K562 (cell line): ENCODE measurements around the gene IGFALS. TPM values are rescaled to one million over a fixed set of nuclear protein-coding genes. Genes with fewer than 3 reads are reported as not detected.

ENCODE experiments used
- ATAC-seq: fragments of 200-7000 bp; cut with Tn5 transposase; 3 replicates; pipeline ENCODE4 v1.9.1; 2020; ENCODE audit warnings: moderate library complexity
- BruUV-seq: library from RNA; stranded (reverse); fragments of 400-500 nt; replicated peaks from 2 replicates; lab custom pipeline; 2021; lab: Mats Ljungman, UMichigan
- CTCF ChIA-PET: fragments of 300-600 bp; formaldehyde crosslinking; extraction: SDS; loops from one replicate; lab custom pipeline; 2021; ENCODE audit warnings: low intra/inter-chr PET ratio; lab: Yijun Ruan, JAX
- POLR2A ChIA-PET: fragments of 300-600, 350-650 bp; sonication (Branson Sonifier 250); formaldehyde crosslinking; extraction: SDS; loops from one replicate; lab custom pipeline; 2021; ENCODE audit warnings: antibody characterized with exemption, inconsistent platforms; lab: Yijun Ruan, JAX
- DNase-seq, 4 experiments: peaks; one replicate each; pipeline versions ENCODE4 v3.0.0 to v3.0.0-alpha.2; 2011 to 2018; ENCODE audit warnings: low spot score in 3 of 4, mixed read lengths in 3 of 4; ENCODE audit errors: extremely low read depth in 1 of 4
- FAIRE-seq: peaks from 2 replicates; lab custom pipeline; 2011; peaks lifted over from hg19 to GRCh38; lab: Jason Lieb, UNC
- H2AFZ ChIP-seq: 2 replicates; pipeline ENCODE4 v1.6.0; 2011; ENCODE audit warnings: low read depth, low read length, control low read depth, inconsistent platforms
- H3K27ac ChIP-seq: fragments of 200-600 bp; 3 replicates; pipeline ENCODE4 v1.8.0; 2011; ENCODE audit warnings: low read depth, mild to moderate bottlenecking, control low read depth, inconsistent platforms, low read length, moderate library complexity, mixed read lengths; ENCODE audit errors: extremely low read depth
- H3K27me3 ChIP-seq, 2 experiments: fragments of 300-600 bp in 1 of 2; 2 replicates in 1 of 2; 3 replicates in 1 of 2; pipeline versions ENCODE4 v1.6.0 to v1.8.0; 2011; ENCODE audit warnings: inconsistent platforms in 2 of 2, low read length in 2 of 2, mild to moderate bottlenecking in 1 of 2, mixed read lengths in 1 of 2, moderate library complexity in 1 of 2; ENCODE audit not compliant: control insufficient read depth in 2 of 2, insufficient read depth in 2 of 2
- H3K36me3 ChIP-seq: fragments of 300-600 bp; 3 replicates; pipeline ENCODE4 v1.8.0; 2011; ENCODE audit warnings: mild to moderate bottlenecking, low read length, inconsistent platforms; ENCODE audit not compliant: control insufficient read depth, insufficient read depth
- H3K4me1 ChIP-seq, 2 experiments: fragments of 200-600 bp in 1 of 2; replicated peaks in 1 of 2; 2 replicates in 1 of 2; 3 replicates in 1 of 2; pipeline versions ENCODE4 v1.5.1 to v1.8.0; 2011; ENCODE audit warnings: inconsistent platforms in 2 of 2, low read length in 2 of 2, mild to moderate bottlenecking in 1 of 2, mixed read lengths in 1 of 2, moderate library complexity in 1 of 2; ENCODE audit not compliant: control insufficient read depth in 2 of 2, insufficient read depth in 2 of 2
- H3K4me2 ChIP-seq: 2 replicates; pipeline ENCODE4 v1.6.1; 2011; ENCODE audit warnings: low read length, control low read depth, inconsistent platforms, mixed read lengths; ENCODE audit not compliant: insufficient read depth
- H3K4me3 ChIP-seq: fragments of 200-600 bp; sonication (generic), shearing (Covaris generic); 2 replicates; pipeline ENCODE4 v1.5.1; 2016; ENCODE audit warnings: control low read depth, inconsistent platforms
- H3K79me2 ChIP-seq: fragments of 200-600 bp; 3 replicates; pipeline ENCODE4 v1.8.0; 2011; ENCODE audit warnings: low read length, inconsistent platforms; ENCODE audit not compliant: control insufficient read depth, insufficient read depth
- H3K9ac ChIP-seq, 2 experiments: 2 replicates each; pipeline versions ENCODE4 v1.6.0 to v1.6.1; 2011; ENCODE audit warnings: low read depth in 2 of 2, low read length in 2 of 2, control low read depth in 1 of 2, inconsistent platforms in 1 of 2, mild to moderate bottlenecking in 1 of 2, mixed read lengths in 1 of 2; ENCODE audit not compliant: insufficient read depth in 1 of 2
- H3K9me1 ChIP-seq: one replicate; pipeline ENCODE4 v1.6.0; 2011; ENCODE audit warnings: inconsistent platforms, mild to moderate bottlenecking, low read length, moderate library complexity; ENCODE audit not compliant: control insufficient read depth, insufficient read depth
- H3K9me3 ChIP-seq: replicated peaks from 2 replicates; pipeline ENCODE4 v1.5.1; 2011; ENCODE audit warnings: low read depth, low read length, inconsistent platforms; ENCODE audit not compliant: control insufficient read depth, insufficient read depth
- H4K20me1 ChIP-seq: replicated peaks from 2 replicates; pipeline ENCODE4 v1.6.1; 2011; ENCODE audit warnings: low read length, inconsistent platforms, mixed read lengths; ENCODE audit not compliant: control insufficient read depth, insufficient read depth
- CCAR2 ChIP-seq: fragments of 200-400 bp; formaldehyde crosslinking; IDR thresholded peaks from 2 replicates; pipeline ENCODE4 v1.6.1; 2017; ENCODE audit warnings: mild to moderate bottlenecking, low read depth, low read length
- EP400 ChIP-seq: fragments of 450-650 bp; IDR thresholded peaks from 2 replicates; pipeline ENCODE4 v1.6.1; 2017; ENCODE audit warnings: antibody characterized with exemption, mild to moderate bottlenecking, moderate library complexity
- KHSRP ChIP-seq: fragments of 450-650 bp; IDR thresholded peaks from 2 replicates; pipeline ENCODE4 v1.6.1; 2017
- NCOA6 ChIP-seq: fragments of 450-650 bp; IDR thresholded peaks from 2 replicates; pipeline ENCODE4 v1.6.1; 2017; ENCODE audit warnings: mild to moderate bottlenecking
- RAD21 ChIP-seq, 2 experiments: fragments of 250-450 bp in 1 of 2; fragments of 450-650 bp in 1 of 2; sonication (Bioruptor Pico) in 1 of 2; formaldehyde crosslinking in 1 of 2; IDR thresholded peaks in 1 of 2; conservative IDR thresholded peaks in 1 of 2; 2 replicates each; pipeline versions ENCODE4 v1.4.0 to v1.8.0; 2020 to 2022; ENCODE audit warnings: mild to moderate bottlenecking in 2 of 2, moderate library complexity in 1 of 2
- SIRT6 ChIP-seq: IDR thresholded peaks from one replicate; pipeline ENCODE4 v1.6.1; 2012; ENCODE audit warnings: low read depth, mild to moderate bottlenecking, control low read depth, inconsistent platforms, low read length, moderate library complexity
- ZNF444 ChIP-seq: fragments of 250-450 bp; sonication (Bioruptor Pico); IDR thresholded peaks from 2 replicates; pipeline ENCODE4 v1.4.0; 2020; ENCODE audit warnings: mild to moderate bottlenecking, moderate library complexity
- ZNF551 ChIP-seq: fragments of 250-450 bp; sonication (Bioruptor Pico); IDR thresholded peaks from 2 replicates; pipeline ENCODE4 v1.5.0; 2021; ENCODE audit warnings: mild to moderate bottlenecking, moderate library complexity
- WGBS: fragments of 100-300 bp; shearing (Covaris generic); methylation state at CpG from one replicate; pipeline ENCODE4 v1.1.6; 2016; ENCODE audit warnings: low coverage, mixed read lengths; ENCODE audit not compliant: insufficient coverage; ENCODE audit errors: missing lambda C conversion rate; 5-methylcytosine and 5-hydroxymethylcytosine counted together
- in situ Hi-C: fragments of 300-500 bp; cut with MboI; formaldehyde crosslinking; loops from 4 replicates; pipeline ENCODE4 v1.15.0; 2018; ENCODE audit warnings: inconsistent platforms, mixed read lengths
- intact Hi-C: fragments of 100-400 bp; cut with micrococcal nuclease; formaldehyde crosslinking; loops from 2 replicates; pipeline ENCODE4 v1.14.2; 2022
- polyA plus RNA-seq, 8 experiments: library from polyadenylated mRNA; depleted of rRNA in 4 of 8; stranded (reverse) in 5 of 8; unstranded in 3 of 8; fragments of >200 nt; fragmentation: Nextera tagmentation in 2 of 8; fragmentation: Illumina TruSeq in 1 of 8; extraction: Ambion mirVana in 2 of 8; extraction: Trizol in 1 of 8; gene quantifications; 2 replicates each; pipeline versions ENCODE4 v1.2.1 to v1.2.3, GENCODE V29; 2011 to 2014; ENCODE audit warnings: inconsistent platforms in 1 of 8, missing spikeins in 1 of 8
- total RNA-seq, 7 experiments: library from RNA; depleted of rRNA in 6 of 7; stranded (reverse); fragments of >200 nt in 6 of 7; fragmentation: Illumina TruSeq in 2 of 7; extraction: Trizol in 2 of 7; gene quantifications; 2 replicates each; pipeline versions ENCODE4 v1.2.1 to v1.2.3, GENCODE V29; 2011 to 2021; ENCODE audit warnings: low replicate concordance in 1 of 7
- TF ChIP-seq, protein P1 (sequence below): sonication (generic); formaldehyde crosslinking; IDR thresholded peaks from 2 replicates; pipeline ENCODE4 v1.9.0; 2022; ENCODE audit warnings: mild to moderate bottlenecking, missing genetic modification reagents
- TF ChIP-seq, protein P2 (sequence below): sonication (generic); formaldehyde crosslinking; IDR thresholded peaks from 2 replicates; pipeline ENCODE4 v1.8.0; 2023; ENCODE audit warnings: mild to moderate bottlenecking, missing genetic modification reagents
- TF ChIP-seq, protein P3 (sequence below): fragments of 250-450 bp; sonication (Bioruptor Pico); IDR thresholded peaks from 2 replicates; pipeline ENCODE4 v1.5.0; 2021; ENCODE audit warnings: mild to moderate bottlenecking, borderline replicate concordance

IGFALS gene
- total and polyA plus RNA-seq, 9 of the 15 experiments (the other 6 are each of a cell fraction or from before 2014, with no cell fraction given): not detected

DNA sequence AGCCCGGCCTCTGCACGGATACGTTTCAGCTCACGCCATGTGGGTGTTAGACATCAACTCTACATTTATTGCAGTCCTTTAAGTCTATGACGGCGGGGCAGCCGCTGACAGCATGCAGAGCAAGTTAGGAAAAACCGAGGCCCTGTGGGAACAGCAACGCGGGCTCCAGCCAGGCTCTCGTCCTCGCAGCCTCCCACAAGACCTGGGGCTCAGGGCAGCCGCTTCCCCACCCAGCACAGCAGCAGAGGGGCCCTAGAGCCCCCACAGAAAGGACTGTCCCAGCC is 16.9 kb downstream of the IGFALS start:
- BruUV-seq: no TSS peak
- H3K79me2 ChIP-seq: peaks cover 37% of the 10 kb centered on the region
- POLR2A ChIA-PET: interaction anchor here (0.6 to 0.8 kb wide), 2 partner anchors 20 to 95 kb away, joined by 3 to 5 read pairs; no protein-coding TSS in a partner anchor

More for the DNA sequence above, 16.9 kb downstream of the IGFALS start:
- no peak overlapping the region for H2AFZ ChIP-seq
- TF ChIP-seq CCAR2 (no peak), ZNF551 (no peak), ZNF444 (CRISPR knock-in tag) (no peak), KHSRP (no peak), NCOA6 (no peak), SIRT6 (no peak), EP400 (no peak), RAD21 (CRISPR knock-in tag; conservative IDR thresholded peaks at IDR 0.05 in 1 of 2, IDR thresholded peaks at IDR 0.05 in 1 of 2) (no peak)
- TF ChIP-seq, protein P1, sequence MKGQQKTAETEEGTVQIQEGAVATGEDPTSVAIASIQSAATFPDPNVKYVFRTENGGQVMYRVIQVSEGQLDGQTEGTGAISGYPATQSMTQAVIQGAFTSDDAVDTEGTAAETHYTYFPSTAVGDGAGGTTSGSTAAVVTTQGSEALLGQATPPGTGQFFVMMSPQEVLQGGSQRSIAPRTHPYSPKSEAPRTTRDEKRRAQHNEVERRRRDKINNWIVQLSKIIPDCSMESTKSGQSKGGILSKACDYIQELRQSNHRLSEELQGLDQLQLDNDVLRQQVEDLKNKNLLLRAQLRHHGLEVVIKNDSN (CRISPR knock-in tag): no peak
- TF ChIP-seq, protein P2, sequence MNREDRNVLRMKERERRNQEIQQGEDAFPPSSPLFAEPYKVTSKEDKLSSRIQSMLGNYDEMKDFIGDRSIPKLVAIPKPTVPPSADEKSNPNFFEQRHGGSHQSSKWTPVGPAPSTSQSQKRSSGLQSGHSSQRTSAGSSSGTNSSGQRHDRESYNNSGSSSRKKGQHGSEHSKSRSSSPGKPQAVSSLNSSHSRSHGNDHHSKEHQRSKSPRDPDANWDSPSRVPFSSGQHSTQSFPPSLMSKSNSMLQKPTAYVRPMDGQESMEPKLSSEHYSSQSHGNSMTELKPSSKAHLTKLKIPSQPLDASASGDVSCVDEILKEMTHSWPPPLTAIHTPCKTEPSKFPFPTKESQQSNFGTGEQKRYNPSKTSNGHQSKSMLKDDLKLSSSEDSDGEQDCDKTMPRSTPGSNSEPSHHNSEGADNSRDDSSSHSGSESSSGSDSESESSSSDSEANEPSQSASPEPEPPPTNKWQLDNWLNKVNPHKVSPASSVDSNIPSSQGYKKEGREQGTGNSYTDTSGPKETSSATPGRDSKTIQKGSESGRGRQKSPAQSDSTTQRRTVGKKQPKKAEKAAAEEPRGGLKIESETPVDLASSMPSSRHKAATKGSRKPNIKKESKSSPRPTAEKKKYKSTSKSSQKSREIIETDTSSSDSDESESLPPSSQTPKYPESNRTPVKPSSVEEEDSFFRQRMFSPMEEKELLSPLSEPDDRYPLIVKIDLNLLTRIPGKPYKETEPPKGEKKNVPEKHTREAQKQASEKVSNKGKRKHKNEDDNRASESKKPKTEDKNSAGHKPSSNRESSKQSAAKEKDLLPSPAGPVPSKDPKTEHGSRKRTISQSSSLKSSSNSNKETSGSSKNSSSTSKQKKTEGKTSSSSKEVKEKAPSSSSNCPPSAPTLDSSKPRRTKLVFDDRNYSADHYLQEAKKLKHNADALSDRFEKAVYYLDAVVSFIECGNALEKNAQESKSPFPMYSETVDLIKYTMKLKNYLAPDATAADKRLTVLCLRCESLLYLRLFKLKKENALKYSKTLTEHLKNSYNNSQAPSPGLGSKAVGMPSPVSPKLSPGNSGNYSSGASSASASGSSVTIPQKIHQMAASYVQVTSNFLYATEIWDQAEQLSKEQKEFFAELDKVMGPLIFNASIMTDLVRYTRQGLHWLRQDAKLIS (CRISPR knock-in tag): no peak
- TF ChIP-seq, protein P3, sequence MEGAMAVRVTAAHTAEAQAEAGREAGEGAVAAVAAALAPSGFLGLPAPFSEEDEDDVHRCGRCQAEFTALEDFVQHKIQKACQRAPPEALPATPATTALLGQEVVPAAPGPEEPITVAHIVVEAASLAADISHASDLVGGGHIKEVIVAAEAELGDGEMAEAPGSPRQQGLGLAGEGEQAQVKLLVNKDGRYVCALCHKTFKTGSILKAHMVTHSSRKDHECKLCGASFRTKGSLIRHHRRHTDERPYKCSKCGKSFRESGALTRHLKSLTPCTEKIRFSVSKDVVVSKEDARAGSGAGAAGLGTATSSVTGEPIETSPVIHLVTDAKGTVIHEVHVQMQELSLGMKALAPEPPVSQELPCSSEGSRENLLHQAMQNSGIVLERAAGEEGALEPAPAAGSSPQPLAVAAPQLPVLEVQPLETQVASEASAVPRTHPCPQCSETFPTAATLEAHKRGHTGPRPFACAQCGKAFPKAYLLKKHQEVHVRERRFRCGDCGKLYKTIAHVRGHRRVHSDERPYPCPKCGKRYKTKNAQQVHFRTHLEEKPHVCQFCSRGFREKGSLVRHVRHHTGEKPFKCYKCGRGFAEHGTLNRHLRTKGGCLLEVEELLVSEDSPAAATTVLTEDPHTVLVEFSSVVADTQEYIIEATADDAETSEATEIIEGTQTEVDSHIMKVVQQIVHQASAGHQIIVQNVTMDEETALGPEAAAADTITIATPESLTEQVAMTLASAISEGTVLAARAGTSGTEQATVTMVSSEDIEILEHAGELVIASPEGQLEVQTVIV: no peak
- H3K4me1 ChIP-seq: peaks cover 15 to 93% of the 10 kb centered on the region in 2 experiments; a peak in 4 of 5 replicates
- no peak overlapping the region for H3K4me2 ChIP-seq
- H3K27ac ChIP-seq: no peak overlapping the region
- H3K27me3 ChIP-seq: no peaks in the 10 kb centered on the region
- intact Hi-C loops: no loop called here
- H3K9me3 ChIP-seq: no peaks in the 10 kb centered on the region
- in situ Hi-C loops: no loop called here
- peaks cover 7% of the 10 kb centered on the region; the same call in 1 of the 2 replicates for H4K20me1 ChIP-seq
- FAIRE-seq (no peak), DNase-seq (no peak), ATAC-seq (no peak)
- WGBS: 84% methylated on average over 12 of the region's 13 CpGs
- H3K36me3 ChIP-seq: peaks cover 58% of the 10 kb centered on the region; the same call in 2 of the 3 replicates
- no peak overlapping the region for H3K4me3 ChIP-seq
- CTCF ChIA-PET: no interaction called here
- H3K9ac ChIP-seq: peak overlapping the region in 1 of 2 experiments; percentile 3; a peak in 1 of 4 replicates
- peaks cover 2% of the 10 kb centered on the region for H3K9me1 ChIP-seq
